Stimulated activated CD8-positive, alpha-beta memory T cell treated with anti-CD3 and anti-CD28 coated beads, Interleukin-4, amount 100 ng/mL, for 1 hour (primary cell): ENCODE measurements around the gene VKORC1.

Source experiments
- DNase-seq, 2 donors: peaks; one replicate each; pipeline ENCODE4 v3.0.0-alpha.2; 2020; ENCODE audit warnings: low read depth in 2 of 2, low spot score in 1 of 2

Gene VKORC1

GRCh38 chr16:31130336-31130891 lies 35.8 kb upstream of the VKORC1 start:
- DNase-seq, result no peak

DNA sequence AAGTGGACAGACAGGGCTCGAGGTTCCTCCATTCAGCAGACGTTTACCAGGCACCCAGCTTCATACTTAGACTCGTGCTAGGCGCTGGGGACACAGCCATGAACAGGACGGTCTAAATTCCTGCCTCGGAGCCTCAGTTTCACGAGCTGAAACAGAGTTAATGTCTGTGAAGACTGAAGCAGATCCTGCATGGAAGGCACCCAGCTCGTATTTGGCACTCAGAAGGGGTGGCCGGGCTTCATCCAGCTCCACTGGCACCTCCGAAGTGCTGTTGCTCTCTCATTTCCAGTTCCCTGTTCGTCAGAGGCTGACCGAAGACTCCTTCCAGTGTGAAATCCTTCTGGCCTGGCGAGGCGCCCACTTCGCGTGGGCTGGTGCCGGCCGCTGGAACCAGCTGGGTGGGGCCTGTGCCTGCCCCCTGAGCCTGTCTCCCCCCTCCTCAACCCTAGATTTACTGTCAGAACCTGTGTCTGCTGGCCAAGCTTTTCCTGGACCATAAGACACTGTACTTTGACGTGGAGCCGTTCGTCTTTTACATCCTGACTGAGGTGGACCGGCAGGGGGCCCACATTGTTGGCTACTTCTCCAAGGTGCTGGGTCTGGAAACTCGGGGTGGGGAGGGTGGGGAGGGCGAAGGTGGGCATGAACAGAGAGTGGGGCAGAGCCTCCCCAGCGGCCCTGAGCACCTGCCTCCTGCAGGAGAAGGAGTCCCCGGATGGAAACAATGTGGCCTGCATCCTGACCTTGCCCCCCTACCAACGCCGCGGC lies 35.2 kb upstream of the VKORC1 start:
- no peak for DNase-seq

DNA sequence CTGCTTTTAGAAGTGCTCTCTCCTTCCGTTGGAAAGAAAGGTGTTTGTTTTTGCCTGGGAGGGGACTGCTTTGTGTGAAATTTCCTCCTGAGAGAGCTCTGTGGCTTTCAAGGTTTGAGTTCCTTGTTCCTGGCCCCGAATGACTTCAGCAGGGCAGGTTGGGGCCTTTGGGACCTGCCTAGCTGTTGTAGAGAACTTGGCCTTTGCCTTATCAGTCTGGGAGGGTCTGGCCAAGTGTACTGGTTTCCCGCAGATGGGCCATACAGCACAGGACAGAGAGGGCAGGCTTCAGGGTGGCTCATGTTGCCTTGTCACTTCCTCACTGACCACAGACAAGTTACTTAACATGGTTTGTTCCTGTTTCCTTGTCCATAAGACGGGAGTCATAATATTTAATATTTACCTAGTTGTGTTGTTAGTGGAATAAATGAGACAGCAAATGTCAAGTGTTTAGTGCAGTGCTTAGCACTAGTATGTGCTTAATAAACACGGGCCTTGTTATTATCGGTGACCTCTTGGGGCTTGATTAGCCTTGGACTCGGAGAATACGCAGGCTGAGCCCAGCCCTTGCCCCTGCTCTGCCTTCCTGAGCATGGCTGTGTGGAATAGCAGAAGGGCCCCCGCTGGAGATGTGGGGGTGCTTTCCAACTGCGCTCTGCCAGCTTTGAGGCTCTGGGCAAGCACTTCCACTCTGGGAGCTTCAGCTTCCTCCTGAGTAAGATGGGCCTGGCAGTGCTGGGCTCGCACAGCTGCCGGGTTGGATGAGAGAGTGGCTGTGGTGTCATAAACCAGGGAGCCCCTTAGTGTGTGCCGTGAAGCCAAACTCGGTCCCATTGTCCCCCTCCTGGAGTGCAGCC lies 34.3 kb upstream of the VKORC1 start:
- DNase-seq, result no peak

DNA sequence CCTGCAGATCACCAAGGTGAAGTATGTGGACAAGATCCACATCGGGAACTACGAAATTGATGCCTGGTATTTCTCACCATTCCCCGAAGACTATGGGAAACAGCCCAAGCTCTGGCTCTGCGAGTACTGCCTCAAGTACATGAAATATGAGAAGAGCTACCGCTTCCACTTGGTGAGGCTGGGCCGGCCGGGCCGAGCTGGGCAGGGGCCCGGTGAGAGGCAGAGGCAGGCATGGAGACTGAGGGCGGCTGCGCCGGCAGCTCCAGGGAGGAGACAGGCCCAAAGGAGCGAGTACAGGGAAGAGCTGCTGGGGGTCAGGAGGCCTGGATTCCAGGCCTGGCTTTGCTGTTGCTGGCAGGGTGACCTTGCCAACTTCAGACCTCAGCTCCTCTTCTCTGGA lies 32.6 kb upstream of the VKORC1 start:
- DNase-seq, result no peak

DNA sequence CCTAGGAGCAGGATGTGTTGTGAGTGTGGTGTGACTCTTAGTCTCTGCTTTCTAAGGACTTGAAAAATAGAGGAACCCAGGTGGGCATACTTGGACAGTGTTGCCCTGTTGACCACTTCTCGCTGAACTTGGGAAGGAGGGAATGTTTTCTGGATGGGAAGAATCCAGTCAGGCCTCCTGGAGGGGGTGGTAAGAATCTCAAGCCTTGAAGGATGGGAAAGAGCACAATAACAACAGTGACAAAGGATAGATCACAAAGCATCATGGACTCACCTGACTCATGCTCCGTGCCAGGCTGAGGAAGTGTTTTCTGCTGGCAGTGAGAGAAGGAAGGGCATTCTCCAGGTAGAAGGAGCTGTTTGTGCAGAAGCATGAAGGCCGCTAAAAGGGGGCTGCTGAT lies 31.2 kb upstream of the VKORC1 start:
- DNase-seq, result no peak

GRCh38 chr16:31120129-31120528 lies 25.5 kb upstream of the VKORC1 start:
- no peak for DNase-seq

- no peak for DNase-seq
Measured at GRCh38 chr16:31118223-31119155, 23.9 kb upstream of the VKORC1 start.

GRCh38 chr16:31117384-31118222 lies 23.0 kb upstream of the VKORC1 start, which contains the start of gene KAT8:
Gene KAT8, plus strand, starts transcription at chr16:31117664. Its CDS starts 18 bp downstream, at chr16:31117682.
- DNase-seq, result peak; percentile 92 to 93

DNA sequence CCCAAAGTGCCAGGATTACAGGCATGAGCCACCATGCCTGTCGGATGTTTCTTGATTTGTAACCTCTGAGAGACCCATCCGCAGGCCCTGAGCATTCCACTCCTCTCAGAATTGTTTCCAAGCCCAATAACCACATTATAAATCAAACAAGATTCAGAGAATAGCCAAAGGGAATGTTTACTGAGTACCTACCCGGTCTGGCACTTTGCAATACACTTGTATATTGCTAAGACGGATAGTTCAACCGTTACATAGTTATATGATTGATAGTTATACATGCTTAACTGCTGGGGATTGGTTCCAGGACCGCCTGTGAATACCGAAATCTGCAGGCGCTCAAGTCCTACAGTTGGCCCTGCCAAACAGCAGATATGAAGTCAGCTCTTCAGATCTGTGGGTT lies 19.9 kb upstream of the VKORC1 start:
- no peak for DNase-seq

GRCh38 chr16:31113121-31114120 lies 18.8 kb upstream of the VKORC1 start:
- no peak for DNase-seq

DNA sequence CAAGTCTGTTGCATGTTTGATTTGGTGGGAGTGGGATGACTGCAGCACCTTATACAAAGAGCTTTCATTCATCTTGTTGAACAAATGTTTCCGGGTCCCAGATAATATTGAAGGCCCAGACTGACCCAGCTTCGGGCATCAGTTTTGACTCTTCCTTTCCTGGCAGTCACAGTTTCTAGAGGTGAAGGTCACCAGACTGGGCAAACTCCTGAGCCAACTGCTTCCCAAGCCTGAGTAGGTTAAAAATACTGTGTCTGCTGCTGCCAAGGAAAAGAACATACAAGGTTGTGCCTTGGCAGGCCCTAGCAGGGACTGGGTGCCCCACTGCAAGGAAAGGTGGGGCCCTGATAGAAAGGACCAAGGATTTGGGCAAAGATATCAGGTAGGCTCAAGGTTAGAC lies 18.1 kb upstream of the VKORC1 start:
- DNase-seq, result no peak

- no peak for DNase-seq
Measured at GRCh38 chr16:31111881-31112466, 17.4 kb upstream of the VKORC1 start.

DNA sequence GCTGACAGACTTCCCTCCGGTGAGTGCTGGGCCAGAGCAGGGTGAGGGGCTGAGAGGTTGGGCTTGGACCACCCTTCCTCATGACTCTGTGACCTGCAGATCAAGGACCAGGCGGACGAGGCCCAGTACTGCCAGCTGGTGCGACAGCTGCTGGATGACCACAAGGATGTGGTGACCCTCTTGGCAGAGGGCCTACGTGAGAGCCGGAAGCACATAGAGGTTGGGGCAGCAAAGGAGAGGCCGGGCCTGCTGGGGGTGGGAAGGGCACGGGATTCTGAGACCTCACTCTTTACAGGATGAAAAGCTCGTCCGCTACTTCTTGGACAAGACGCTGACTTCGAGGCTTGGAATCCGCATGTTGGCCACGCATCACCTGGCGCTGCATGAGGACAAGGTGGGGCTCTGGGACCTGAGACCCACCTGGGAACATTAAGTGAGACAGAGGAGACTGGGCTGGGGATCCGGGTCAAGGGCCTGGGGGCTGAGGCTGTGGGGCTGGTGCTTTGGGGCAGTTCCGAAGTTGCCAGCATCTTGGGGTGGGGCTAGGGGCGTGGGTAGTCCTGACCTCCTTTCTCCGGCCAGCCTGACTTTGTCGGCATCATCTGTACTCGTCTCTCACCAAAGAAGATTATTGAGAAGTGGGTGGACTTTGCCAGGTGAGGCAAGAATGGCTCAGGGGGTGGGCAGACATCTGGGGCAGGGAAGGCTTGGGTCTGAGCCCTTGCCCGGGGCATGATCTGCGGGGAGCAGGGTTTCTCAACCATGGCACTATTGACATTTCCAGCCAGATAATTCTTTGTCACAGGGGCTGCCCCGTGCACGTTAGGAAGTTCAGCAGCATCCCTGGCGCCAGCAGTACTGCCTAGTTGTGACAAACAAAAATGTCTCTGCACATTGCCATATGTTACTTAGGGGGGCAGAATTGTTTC lies 15.8 kb upstream of the VKORC1 start:
- no peak for DNase-seq

GRCh38 chr16:31109622-31110021 lies 15.0 kb upstream of the VKORC1 start:
- no peak for DNase-seq

- no peak for DNase-seq
Measured at GRCh38 chr16:31108794-31109558, 14.4 kb upstream of the VKORC1 start.

DNA sequence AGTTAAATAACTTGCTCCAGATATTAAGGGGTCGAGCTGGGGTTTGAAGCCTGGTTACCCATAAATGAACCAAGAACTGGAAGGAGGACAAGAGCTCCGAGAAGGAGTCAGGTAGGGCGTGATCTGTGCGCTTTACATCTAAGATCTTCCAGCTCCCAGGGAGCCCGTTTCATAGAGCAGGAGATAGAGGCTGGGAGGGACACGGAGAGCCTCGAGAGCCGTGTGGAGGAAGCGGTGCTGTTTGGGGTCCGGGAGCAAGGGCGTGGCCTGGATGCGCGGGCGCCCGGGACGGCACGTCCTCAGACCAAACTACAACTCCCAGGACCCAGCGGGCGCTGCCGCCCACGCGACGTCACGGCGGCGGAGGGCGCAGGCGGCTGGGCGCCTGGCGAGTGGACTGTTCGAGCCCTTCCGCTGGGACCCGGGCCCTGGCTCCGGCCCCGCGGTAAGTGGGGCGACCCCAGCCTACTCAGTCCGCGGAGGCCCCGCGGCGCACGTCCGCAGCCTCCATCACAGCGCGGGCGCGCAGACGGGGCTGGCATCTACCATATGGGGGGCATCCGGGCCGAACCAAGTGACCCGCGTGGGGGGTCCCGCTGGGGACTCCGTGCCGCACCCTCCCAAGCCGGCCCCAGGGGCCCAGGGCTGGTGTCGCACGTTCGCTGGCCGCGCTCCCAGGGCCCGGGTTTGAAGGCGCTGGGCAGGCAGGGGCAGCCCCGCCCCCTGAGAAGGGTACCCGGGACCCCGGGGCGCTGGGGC lies 13.6 kb upstream of the VKORC1 start, which contains the start of gene BCKDK:
TSS of gene BCKDK (plus strand) at position 352 of the 759 bp plus-strand sequence. CDS start 838 bp downstream, outside the sequence.
- peak in 1 of 2 donors; percentile 29 for DNase-seq
